Measurements from ENCODE around the gene GRB10. TPM values are rescaled to one million over a fixed set of nuclear protein-coding genes. Genes with fewer than 3 reads are reported as not detected.

The GRB10 gene
- total RNA-seq, 1 experiment from 2014 or later: 38.3 TPM

DNA sequence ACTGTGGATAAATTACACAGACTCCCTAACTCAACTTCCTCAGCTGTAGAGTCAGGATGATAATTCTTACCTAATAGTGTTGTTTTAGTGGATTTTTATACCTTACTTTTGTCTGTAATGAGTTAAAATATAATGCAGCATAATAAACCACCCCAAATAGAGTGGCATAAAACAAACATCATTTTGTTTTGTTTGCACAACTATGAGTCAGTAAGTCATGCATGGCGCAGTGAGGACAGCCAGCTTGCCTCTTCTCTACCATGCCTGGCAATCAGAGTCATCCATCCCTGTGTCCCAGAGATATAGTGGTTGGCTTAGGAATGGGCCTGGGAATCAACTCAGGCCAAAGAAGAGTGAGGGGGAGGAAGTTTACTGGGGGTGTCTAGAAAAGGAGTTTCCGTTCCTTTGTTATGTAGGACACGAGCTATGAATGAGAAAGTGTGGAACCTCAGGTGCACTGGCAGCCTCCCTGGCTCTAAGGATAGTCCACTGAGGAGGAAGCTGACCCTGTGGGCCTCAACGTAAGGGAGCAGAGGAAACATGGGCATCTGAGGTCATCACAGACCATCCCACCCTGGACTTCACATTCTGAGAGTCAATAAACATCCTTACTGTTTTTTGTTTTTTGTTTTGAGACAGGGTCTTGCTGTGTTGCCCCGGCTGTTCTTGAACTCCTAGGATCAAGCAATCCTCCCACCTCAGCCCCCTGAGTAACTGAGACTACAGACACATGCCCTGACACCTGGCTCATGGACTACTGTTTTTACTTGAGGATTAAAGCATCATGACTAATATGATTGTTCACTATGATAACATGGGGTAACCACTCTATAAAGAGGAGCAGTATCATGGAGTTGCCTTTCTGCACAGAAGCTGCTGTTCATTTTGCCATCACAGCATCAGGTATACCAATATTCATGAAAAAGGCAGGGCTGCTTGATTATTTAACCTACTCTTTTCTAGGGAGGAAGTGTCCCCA is 21.0 kb upstream of the GRB10 start:
- Histone ChIP-seq H3K9me3 (ENCODE audit: control insufficient read depth, insufficient read depth, low read depth, low read length) (no peaks in the 10 kb centered on the region), H3K27me3 (ENCODE audit: control insufficient read depth, insufficient read depth, low read length) (peaks cover 4% of the 10 kb centered on the region; the same call in 1 of the 2 replicates), H3K4me1 (ENCODE audit: control insufficient read depth, insufficient read depth, low read length) (peaks cover 6% of the 10 kb centered on the region; the same call in 1 of the 2 replicates), H3K27ac (ENCODE audit: low read length) (no peak overlapping the region), H3K36me3 (ENCODE audit: control insufficient read depth, insufficient read depth, low read length) (no peaks in the 10 kb centered on the region), H3K4me3 (ENCODE audit: low read depth in 2 of 2, low read length in 2 of 2) (no peak overlapping the region)
- TF ChIP-seq, protein P1, sequence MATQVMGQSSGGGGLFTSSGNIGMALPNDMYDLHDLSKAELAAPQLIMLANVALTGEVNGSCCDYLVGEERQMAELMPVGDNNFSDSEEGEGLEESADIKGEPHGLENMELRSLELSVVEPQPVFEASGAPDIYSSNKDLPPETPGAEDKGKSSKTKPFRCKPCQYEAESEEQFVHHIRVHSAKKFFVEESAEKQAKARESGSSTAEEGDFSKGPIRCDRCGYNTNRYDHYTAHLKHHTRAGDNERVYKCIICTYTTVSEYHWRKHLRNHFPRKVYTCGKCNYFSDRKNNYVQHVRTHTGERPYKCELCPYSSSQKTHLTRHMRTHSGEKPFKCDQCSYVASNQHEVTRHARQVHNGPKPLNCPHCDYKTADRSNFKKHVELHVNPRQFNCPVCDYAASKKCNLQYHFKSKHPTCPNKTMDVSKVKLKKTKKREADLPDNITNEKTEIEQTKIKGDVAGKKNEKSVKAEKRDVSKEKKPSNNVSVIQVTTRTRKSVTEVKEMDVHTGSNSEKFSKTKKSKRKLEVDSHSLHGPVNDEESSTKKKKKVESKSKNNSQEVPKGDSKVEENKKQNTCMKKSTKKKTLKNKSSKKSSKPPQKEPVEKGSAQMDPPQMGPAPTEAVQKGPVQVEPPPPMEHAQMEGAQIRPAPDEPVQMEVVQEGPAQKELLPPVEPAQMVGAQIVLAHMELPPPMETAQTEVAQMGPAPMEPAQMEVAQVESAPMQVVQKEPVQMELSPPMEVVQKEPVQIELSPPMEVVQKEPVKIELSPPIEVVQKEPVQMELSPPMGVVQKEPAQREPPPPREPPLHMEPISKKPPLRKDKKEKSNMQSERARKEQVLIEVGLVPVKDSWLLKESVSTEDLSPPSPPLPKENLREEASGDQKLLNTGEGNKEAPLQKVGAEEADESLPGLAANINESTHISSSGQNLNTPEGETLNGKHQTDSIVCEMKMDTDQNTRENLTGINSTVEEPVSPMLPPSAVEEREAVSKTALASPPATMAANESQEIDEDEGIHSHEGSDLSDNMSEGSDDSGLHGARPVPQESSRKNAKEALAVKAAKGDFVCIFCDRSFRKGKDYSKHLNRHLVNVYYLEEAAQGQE (IDR thresholded peaks at IDR 0.05; ENCODE audit: insufficient read depth in 1 of 2, low read depth in 2 of 2, low read length in 1 of 2): no peak
- TF ChIP-seq SIN3A (IDR thresholded peaks at IDR 0.05; ENCODE audit: borderline replicate concordance, insufficient read depth, low read depth, low read length): no peak
- no peak for TF ChIP-seq POLR2AphosphoS5 (IDR thresholded peaks at IDR 0.05; ENCODE audit: low read depth, low read length)
- no peak for TF ChIP-seq TCF7L2 (IDR thresholded peaks at IDR 0.05; ENCODE audit: low read depth, low read length)
- TF ChIP-seq, protein P2, sequence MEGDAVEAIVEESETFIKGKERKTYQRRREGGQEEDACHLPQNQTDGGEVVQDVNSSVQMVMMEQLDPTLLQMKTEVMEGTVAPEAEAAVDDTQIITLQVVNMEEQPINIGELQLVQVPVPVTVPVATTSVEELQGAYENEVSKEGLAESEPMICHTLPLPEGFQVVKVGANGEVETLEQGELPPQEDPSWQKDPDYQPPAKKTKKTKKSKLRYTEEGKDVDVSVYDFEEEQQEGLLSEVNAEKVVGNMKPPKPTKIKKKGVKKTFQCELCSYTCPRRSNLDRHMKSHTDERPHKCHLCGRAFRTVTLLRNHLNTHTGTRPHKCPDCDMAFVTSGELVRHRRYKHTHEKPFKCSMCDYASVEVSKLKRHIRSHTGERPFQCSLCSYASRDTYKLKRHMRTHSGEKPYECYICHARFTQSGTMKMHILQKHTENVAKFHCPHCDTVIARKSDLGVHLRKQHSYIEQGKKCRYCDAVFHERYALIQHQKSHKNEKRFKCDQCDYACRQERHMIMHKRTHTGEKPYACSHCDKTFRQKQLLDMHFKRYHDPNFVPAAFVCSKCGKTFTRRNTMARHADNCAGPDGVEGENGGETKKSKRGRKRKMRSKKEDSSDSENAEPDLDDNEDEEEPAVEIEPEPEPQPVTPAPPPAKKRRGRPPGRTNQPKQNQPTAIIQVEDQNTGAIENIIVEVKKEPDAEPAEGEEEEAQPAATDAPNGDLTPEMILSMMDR (IDR thresholded peaks at IDR 0.05): no peak
- ChIA-PET CTCF (no interaction called here), POLR2A (no interaction called here)
- BruUV-seq (replicated peaks): no TSS peak
- DNase-seq (ENCODE audit: low read depth, low spot score) (no peak), ATAC-seq (peak; percentile 67)
- intact Hi-C loops (cut with micrococcal nuclease; ENCODE audit: unreplicated experiment): no loop called here
- in situ Hi-C loops (cut with HindIII; ENCODE audit: low pct_unique_long_range_greater_than_20kb, low sequenced_read_pairs): no loop called here

DNA sequence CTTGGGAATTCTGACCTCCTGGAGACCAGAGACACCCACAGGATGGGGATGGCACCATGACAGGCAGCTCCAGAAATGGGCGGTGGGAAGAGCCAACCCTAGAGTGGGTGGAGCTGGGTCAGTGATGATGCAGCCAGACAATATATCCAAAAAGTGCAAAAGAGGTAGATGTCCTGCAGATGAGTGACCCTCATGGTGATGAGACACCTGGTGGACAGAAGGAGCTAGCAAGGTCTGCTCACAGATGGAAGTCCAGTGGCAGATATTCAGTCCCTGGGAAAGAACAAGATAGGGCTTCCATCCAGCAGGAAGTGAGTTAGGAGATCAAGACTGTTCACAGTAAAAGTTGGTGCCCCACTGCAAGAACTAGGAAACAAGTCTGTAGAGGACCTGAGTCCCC is 19.2 kb upstream of the GRB10 start:
- POLR2A ChIA-PET: no interaction called here
- Histone ChIP-seq H3K27ac (ENCODE audit: low read length) (no peak overlapping the region), H3K9me3 (ENCODE audit: control insufficient read depth, insufficient read depth, low read depth, low read length) (no peaks in the 10 kb centered on the region), H3K4me3 (ENCODE audit: low read depth in 2 of 2, low read length in 2 of 2) (no peak overlapping the region), H3K36me3 (ENCODE audit: control insufficient read depth, insufficient read depth, low read length) (no peaks in the 10 kb centered on the region), H3K27me3 (ENCODE audit: control insufficient read depth, insufficient read depth, low read length) (peaks cover 4% of the 10 kb centered on the region; the same call in 1 of the 2 replicates), H3K4me1 (ENCODE audit: control insufficient read depth, insufficient read depth, low read length) (peaks cover 6% of the 10 kb centered on the region; the same call in 1 of the 2 replicates)
- CTCF ChIA-PET: no interaction called here
- no peak for DNase-seq (ENCODE audit: low read depth, low spot score)
- intact Hi-C loops (cut with micrococcal nuclease; ENCODE audit: unreplicated experiment): no loop called here
- in situ Hi-C loops (cut with HindIII; ENCODE audit: low pct_unique_long_range_greater_than_20kb, low sequenced_read_pairs): no loop called here
- no TSS peak for BruUV-seq (replicated peaks)
- ATAC-seq: peak; percentile 53; the same call in 1 of the 2 replicates
- TF ChIP-seq POLR2AphosphoS5 (IDR thresholded peaks at IDR 0.05; ENCODE audit: low read depth, low read length) (no peak), SIN3A (IDR thresholded peaks at IDR 0.05; ENCODE audit: borderline replicate concordance, insufficient read depth, low read depth, low read length) (no peak)
- TF ChIP-seq, protein P1 (IDR thresholded peaks at IDR 0.05; ENCODE audit: insufficient read depth in 1 of 2, low read depth in 2 of 2, low read length in 1 of 2): no peak
- TF ChIP-seq, protein P2 (IDR thresholded peaks at IDR 0.05): peak; percentile 39; the same call in 1 of the 2 replicates
